ENCODE measurements around the gene CRYGS.

Gene CRYGS

GRCh38 chr3:186497608-186498007 lies 46.6 kb downstream of the CRYGS start:
- TF ChIP-seq RAD21 (IDR thresholded peaks at IDR 0.05; ENCODE audit: low read depth) (no peak), NFIC (IDR thresholded peaks at IDR 0.05) (no peak), EGR1 (IDR thresholded peaks at IDR 0.05) (no peak), ZBTB7A (IDR thresholded peaks at IDR 0.05; ENCODE audit: low read depth) (no peak), CEBPB (IDR thresholded peaks at IDR 0.05) (no peak), FOXM1 (IDR thresholded peaks at IDR 0.05; ENCODE audit: borderline replicate concordance, low read depth) (no peak), CREB1 (IDR thresholded peaks at IDR 0.05; ENCODE audit: low read depth) (no peak), YY1 (IDR thresholded peaks at IDR 0.05; ENCODE audit: low read depth) (no peak)
- TF ChIP-seq, protein P1, sequence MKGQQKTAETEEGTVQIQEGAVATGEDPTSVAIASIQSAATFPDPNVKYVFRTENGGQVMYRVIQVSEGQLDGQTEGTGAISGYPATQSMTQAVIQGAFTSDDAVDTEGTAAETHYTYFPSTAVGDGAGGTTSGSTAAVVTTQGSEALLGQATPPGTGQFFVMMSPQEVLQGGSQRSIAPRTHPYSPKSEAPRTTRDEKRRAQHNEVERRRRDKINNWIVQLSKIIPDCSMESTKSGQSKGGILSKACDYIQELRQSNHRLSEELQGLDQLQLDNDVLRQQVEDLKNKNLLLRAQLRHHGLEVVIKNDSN (IDR thresholded peaks at IDR 0.05) = no peak
- TF ChIP-seq, protein P2, sequence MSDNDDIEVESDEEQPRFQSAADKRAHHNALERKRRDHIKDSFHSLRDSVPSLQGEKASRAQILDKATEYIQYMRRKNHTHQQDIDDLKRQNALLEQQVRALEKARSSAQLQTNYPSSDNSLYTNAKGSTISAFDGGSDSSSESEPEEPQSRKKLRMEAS (IDR thresholded peaks at IDR 0.05) = no peak

GRCh38 chr3:186496635-186497034 lies 47.5 kb downstream of the CRYGS start:
- TF ChIP-seq TCF12 (IDR thresholded peaks at IDR 0.05; ENCODE audit: low read depth) (no peak), CEBPB (IDR thresholded peaks at IDR 0.05) (no peak)
- TF ChIP-seq, protein P1 (IDR thresholded peaks at IDR 0.05) = no peak

- TF ChIP-seq TAF1 (IDR thresholded peaks at IDR 0.05; ENCODE audit: low read depth) (no peak), CREB1 (IDR thresholded peaks at IDR 0.05; ENCODE audit: low read depth) (no peak), TEAD4 (IDR thresholded peaks at IDR 0.05) (no peak), CEBPB (IDR thresholded peaks at IDR 0.05) (no peak), TCF12 (IDR thresholded peaks at IDR 0.05; ENCODE audit: low read depth) (no peak), RAD21 (IDR thresholded peaks at IDR 0.05; ENCODE audit: low read depth) (no peak), YY1 (IDR thresholded peaks at IDR 0.05; ENCODE audit: low read depth) (no peak), NFIC (IDR thresholded peaks at IDR 0.05) (no peak), ZBTB7A (IDR thresholded peaks at IDR 0.05; ENCODE audit: low read depth) (no peak)
- TF ChIP-seq, protein P2 (IDR thresholded peaks at IDR 0.05) = no peak
These were observed 48.2 kb downstream of the CRYGS start for GRCh38 chr3:186496016-186496415.

DNA sequence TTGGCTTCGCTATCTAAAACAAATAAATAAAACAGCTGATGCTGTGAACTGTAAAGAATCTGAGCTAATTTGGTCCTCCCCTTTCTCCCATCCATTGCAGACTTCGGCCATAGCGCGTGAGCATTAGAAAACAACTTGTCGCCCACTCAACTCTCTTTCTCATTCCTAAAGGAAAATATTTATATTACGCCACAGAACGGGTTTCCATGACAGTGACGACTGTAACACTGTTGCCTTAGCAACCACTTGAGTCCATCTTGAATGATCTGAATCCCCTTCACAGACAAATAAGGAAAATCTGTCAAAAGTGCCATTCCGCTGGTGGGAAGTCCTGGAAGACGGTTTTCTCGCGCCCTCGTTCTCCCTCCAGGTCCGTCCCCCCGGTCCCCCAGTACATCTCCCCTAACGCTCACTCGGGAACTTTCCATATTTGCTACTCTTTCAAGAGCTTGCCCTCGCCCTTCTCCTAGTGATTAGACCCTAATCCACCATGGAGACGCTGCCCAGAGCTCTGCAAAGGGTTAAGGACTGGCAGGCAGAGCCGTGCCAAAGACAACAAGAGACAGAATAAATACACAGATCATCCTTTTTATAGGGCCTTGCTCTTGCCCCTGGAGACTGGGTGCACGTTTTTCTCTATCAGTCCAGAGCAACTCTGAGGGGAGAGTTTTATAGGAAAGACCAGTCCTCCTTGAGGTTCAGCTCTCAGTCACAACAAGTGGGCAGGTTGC lies 50.5 kb downstream of the CRYGS start:
- no peak for TF ChIP-seq TEAD4 (IDR thresholded peaks at IDR 0.05)
- TF ChIP-seq TCF12 (IDR thresholded peaks at IDR 0.05; ENCODE audit: low read depth) = no peak
- TF ChIP-seq TAF1 (IDR thresholded peaks at IDR 0.05; ENCODE audit: low read depth) = no peak
- no peak for TF ChIP-seq CREB1 (IDR thresholded peaks at IDR 0.05; ENCODE audit: low read depth)
- TF ChIP-seq CEBPB (IDR thresholded peaks at IDR 0.05) = no peak
- TF ChIP-seq, protein P2 (IDR thresholded peaks at IDR 0.05) = no peak
- TF ChIP-seq ZBTB7A (IDR thresholded peaks at IDR 0.05; ENCODE audit: low read depth) = no peak
- TF ChIP-seq YY1 (IDR thresholded peaks at IDR 0.05; ENCODE audit: low read depth) = no peak
- TF ChIP-seq EGR1 (IDR thresholded peaks at IDR 0.05) = no peak
- TF ChIP-seq RAD21 (IDR thresholded peaks at IDR 0.05; ENCODE audit: low read depth) = no peak
- TF ChIP-seq FOXM1 (IDR thresholded peaks at IDR 0.05; ENCODE audit: borderline replicate concordance, low read depth) = no peak
- TF ChIP-seq EP300 (IDR thresholded peaks at IDR 0.05; ENCODE audit: borderline replicate concordance) = no peak
- no peak for TF ChIP-seq REST (IDR thresholded peaks at IDR 0.05; ENCODE audit: low read depth)
- TF ChIP-seq, protein P1 (IDR thresholded peaks at IDR 0.05) = no peak
- no peak for TF ChIP-seq NFIC (IDR thresholded peaks at IDR 0.05)

GRCh38 chr3:186492385-186492984 lies 51.7 kb downstream of the CRYGS start:
- TF ChIP-seq YY1 (IDR thresholded peaks at IDR 0.05; ENCODE audit: low read depth) (no peak), CREB1 (IDR thresholded peaks at IDR 0.05; ENCODE audit: low read depth) (no peak), NFIC (IDR thresholded peaks at IDR 0.05) (no peak), ZBTB7A (IDR thresholded peaks at IDR 0.05; ENCODE audit: low read depth) (no peak), REST (IDR thresholded peaks at IDR 0.05; ENCODE audit: low read depth) (no peak), EP300 (IDR thresholded peaks at IDR 0.05; ENCODE audit: borderline replicate concordance) (no peak), TCF12 (IDR thresholded peaks at IDR 0.05; ENCODE audit: low read depth) (no peak), FOXM1 (IDR thresholded peaks at IDR 0.05; ENCODE audit: borderline replicate concordance, low read depth) (no peak), CEBPB (IDR thresholded peaks at IDR 0.05) (no peak)
- TF ChIP-seq, protein P2 (IDR thresholded peaks at IDR 0.05) = no peak
- TF ChIP-seq, protein P1 (IDR thresholded peaks at IDR 0.05) = no peak

Measured in Ishikawa (cell line).